MCF 10A (cell line): ENCODE measurements around the gene UBE2V1. TPM values are rescaled to one million over a fixed set of nuclear protein-coding genes. Genes with fewer than 3 reads are reported as not detected.
A peak's percentile ranks its signal among the peaks of the same experiment; 100 is the strongest.
"Not testable (repeated sequence)": the region's sequence is repeated elsewhere in the genome, so short reads cannot be mapped to it uniquely, and the experiment has no call there.

Experiments
- Bru-seq: library from RNA; stranded (reverse); fragments of 400-500 nt; gene quantifications from one replicate; lab custom pipeline; 2021; lab: Mats Ljungman, UMichigan
- BruChase-seq, 2 experiments: library from RNA; stranded (reverse); fragments of 400-500 nt; gene quantifications; one replicate each; lab custom pipeline; 2021; lab: Mats Ljungman, UMichigan
- BruUV-seq: library from RNA; stranded (reverse); fragments of 400-500 nt; replicated peaks from 2 replicates; lab custom pipeline; 2021; lab: Mats Ljungman, UMichigan
- CTCF ChIA-PET: fragments of 300-600 bp; sonication (Branson Sonifier 250); formaldehyde crosslinking; extraction: SDS; loops from one replicate; lab custom pipeline; 2021; ENCODE audit warnings: antibody characterized with exemption, inconsistent platforms; lab: Yijun Ruan, JAX
- POLR2A ChIA-PET: fragments of 300-600, 350-650 bp; sonication (Branson Sonifier 250); formaldehyde crosslinking; extraction: SDS; loops from one replicate; lab custom pipeline; 2020; ENCODE audit warnings: antibody characterized with exemption, inconsistent platforms; lab: Yijun Ruan, JAX
- DNase-seq: peaks from one replicate; pipeline ENCODE4 v3.0.0-alpha.2; 2018; ENCODE audit not compliant: unreplicated experiment
- H3K27ac Mint-ChIP-seq: one replicate; pipeline ENCODE4 v1.8.0; 2022; ENCODE audit warnings: mild to moderate bottlenecking, low read depth, mixed read lengths; ENCODE audit not compliant: unreplicated experiment
- H3K27me3 Mint-ChIP-seq: one replicate; pipeline ENCODE4 v1.8.0; 2022; ENCODE audit warnings: mixed read lengths; ENCODE audit not compliant: insufficient read depth, unreplicated experiment
- H3K36me3 Mint-ChIP-seq: one replicate; pipeline ENCODE4 v1.8.0; 2022; ENCODE audit warnings: mild to moderate bottlenecking, moderate library complexity, mixed read lengths; ENCODE audit not compliant: insufficient read depth, unreplicated experiment
- H3K4me1 Mint-ChIP-seq: one replicate; pipeline ENCODE4 v1.8.0; 2022; ENCODE audit warnings: mixed read lengths; ENCODE audit not compliant: insufficient read depth, unreplicated experiment
- H3K4me3 Mint-ChIP-seq: one replicate; pipeline ENCODE4 v1.8.0; 2022; ENCODE audit warnings: mild to moderate bottlenecking, moderate library complexity, mixed read lengths; ENCODE audit not compliant: unreplicated experiment
- H3K9me3 Mint-ChIP-seq: one replicate; pipeline ENCODE4 v1.8.0; 2022; ENCODE audit warnings: mixed read lengths; ENCODE audit not compliant: unreplicated experiment
- intact Hi-C: fragments of 100-400 bp; cut with micrococcal nuclease; formaldehyde crosslinking; loops from 2 replicates; pipeline ENCODE4 v1.14.1; 2022
- long read RNA-seq: library from polyadenylated mRNA; stranded (forward); transcript quantifications from one replicate; pipeline ENCODE4 v2.0.0, GENCODE V29; 2022
- total RNA-seq: library from RNA; stranded (reverse); gene quantifications from 2 replicates; pipeline ENCODE4 v1.2.3, GENCODE V29; 2022
- TF ChIP-seq, protein P1 (sequence below): fragments of 200-600 bp; IDR thresholded peaks from one replicate; pipeline ENCODE4 v1.8.0; 2022; ENCODE audit warnings: antibody characterized with exemption, mild to moderate bottlenecking; ENCODE audit not compliant: unreplicated experiment

The UBE2V1 gene
- total RNA-seq (99.5 and 110 TPM in 2 replicates), Bru-seq, nascent RNA (percentile 83 among the genes with signal in this experiment), BruChase-seq, experiment 1, labeled RNA remaining after a 6-hour chase (percentile 91 among the genes with signal in this experiment), BruChase-seq, experiment 2, labeled RNA remaining after a 2-hour chase (percentile 88 among the genes with signal in this experiment)
- long read RNA-seq, transcript UBE2V1-203 (4 exons, 2,133 nt) = major isoform, 386 of 448 reads
- long read RNA-seq, transcript UBE2V1-205 (3 exons, 1,983 nt) = minor isoform, 35 of 448 reads
- long read RNA-seq, partial matches to known transcripts = 3 of 448 reads
- long read RNA-seq, other reads (novel, unspliced or antisense) = 17 of 448 reads

DNA sequence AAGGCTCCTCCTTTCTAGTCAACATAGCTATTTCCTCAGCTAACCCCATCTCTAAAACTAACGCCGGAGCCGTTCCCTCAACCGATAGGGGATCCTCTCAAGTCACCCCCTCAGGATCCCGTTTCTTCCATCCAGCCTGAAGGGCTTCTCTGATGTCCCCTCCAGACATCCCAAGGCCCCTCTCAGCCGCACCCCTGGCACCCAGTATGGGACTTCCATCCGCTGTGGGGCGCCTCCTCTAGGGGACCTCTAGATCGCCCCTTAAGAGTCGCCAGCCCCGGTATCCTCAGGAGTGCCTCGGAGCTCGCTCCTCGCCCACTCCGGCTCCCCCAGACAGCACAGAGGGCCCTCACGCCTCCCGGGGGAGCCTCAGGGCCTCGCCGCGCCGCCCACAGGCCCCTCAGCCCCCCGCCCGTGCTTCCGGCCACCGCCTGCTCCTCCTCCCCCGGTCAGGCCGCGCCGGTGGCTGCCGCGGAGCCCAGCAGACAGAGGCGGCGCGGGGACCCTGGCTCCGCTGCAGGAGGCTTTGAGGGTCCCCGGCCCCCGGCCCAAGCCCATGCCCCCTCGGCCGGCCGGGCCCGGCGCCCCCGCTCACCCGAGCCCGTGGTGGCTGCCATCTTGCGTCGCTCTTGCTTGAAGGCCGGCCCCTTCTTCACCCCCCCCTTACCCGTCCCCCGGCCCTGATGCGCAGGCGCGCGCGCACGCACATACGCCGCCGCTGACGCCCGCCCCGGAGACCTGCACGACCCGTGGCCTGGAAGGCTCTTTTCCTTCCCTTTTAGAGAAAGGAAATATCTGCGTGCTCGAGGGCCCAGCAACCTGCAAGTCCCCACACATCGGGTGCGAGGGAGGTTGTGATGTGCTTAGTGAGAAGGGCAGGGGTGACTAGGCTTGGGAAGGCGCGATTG lies at the start of gene UBE2V1:
Gene UBE2V1, minus strand, starts transcription at position 639 of the 908 bp plus-strand sequence. Its CDS starts 22 bp downstream, at position 617.
- intact Hi-C loops = no loop called here
- H3K36me3 Mint-ChIP-seq = peaks cover 6% of the 10 kb centered on the region
- H3K9me3 Mint-ChIP-seq = no peaks in the 10 kb centered on the region
- peaks cover 63% of the 10 kb centered on the region for H3K4me1 Mint-ChIP-seq
- H3K27ac Mint-ChIP-seq = peak within 1 kb of the TSS; percentile 79
- BruUV-seq = no TSS peak
- ChIA-PET CTCF (interaction anchor here (0.5 to 20.7 kb wide), 19 partner anchors 9 to 1341 kb away, joined by 3 to 696 read pairs (median 3); partner anchors contain the start of genes BCAS4 and PEDS1), POLR2A (interaction anchor here (0.5 to 12.6 kb wide), 33 partner anchors 7 to 1073 kb away, joined by 3 to 386 read pairs (median 4); partner anchors contain the start of genes CEBPB, DPM1, MOCS3 and PEDS1)
- H3K4me3 Mint-ChIP-seq = peak within 1 kb of the TSS; percentile 83
- TF ChIP-seq, protein P1, sequence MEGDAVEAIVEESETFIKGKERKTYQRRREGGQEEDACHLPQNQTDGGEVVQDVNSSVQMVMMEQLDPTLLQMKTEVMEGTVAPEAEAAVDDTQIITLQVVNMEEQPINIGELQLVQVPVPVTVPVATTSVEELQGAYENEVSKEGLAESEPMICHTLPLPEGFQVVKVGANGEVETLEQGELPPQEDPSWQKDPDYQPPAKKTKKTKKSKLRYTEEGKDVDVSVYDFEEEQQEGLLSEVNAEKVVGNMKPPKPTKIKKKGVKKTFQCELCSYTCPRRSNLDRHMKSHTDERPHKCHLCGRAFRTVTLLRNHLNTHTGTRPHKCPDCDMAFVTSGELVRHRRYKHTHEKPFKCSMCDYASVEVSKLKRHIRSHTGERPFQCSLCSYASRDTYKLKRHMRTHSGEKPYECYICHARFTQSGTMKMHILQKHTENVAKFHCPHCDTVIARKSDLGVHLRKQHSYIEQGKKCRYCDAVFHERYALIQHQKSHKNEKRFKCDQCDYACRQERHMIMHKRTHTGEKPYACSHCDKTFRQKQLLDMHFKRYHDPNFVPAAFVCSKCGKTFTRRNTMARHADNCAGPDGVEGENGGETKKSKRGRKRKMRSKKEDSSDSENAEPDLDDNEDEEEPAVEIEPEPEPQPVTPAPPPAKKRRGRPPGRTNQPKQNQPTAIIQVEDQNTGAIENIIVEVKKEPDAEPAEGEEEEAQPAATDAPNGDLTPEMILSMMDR = peak; percentile 32
- peak; percentile 81 for DNase-seq
- no peaks in the 10 kb centered on the region for H3K27me3 Mint-ChIP-seq

DNA sequence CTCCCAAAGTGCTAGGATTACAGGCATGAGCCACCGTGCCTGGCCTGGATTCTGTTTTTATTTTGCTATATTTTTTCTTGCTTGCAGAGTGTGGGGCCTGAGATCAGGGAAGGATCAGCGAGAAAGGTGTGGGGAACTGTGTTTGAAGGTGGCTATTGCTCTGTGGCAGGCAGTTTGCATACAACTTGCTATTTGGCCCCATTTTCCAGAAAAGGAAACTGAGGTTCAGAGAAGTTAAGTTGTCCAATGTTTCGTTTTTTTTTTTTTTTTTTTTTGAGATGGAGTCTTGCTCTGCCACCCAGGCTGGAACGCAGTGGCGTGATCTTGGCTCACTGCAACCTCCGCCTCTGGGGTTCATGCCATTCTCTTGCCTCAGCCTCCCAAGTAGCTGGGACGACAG lies 48.5 kb upstream of the UBE2V1 start:
- peaks cover 17% of the 10 kb centered on the region for H3K4me1 Mint-ChIP-seq
- H3K9me3 Mint-ChIP-seq, H3K36me3 Mint-ChIP-seq, H3K4me3 Mint-ChIP-seq, H3K27me3 Mint-ChIP-seq, intact Hi-C loops, BruUV-seq, H3K27ac Mint-ChIP-seq, DNase-seq: not testable (repeated sequence)
- POLR2A ChIA-PET = interaction anchor here (0.7 to 1.8 kb wide), 5 partner anchors 9 to 279 kb away, joined by 3 to 9 read pairs (median 4); partner anchors contain the start of gene UBE2V1
- CTCF ChIA-PET = interaction anchor here (0.7 to 2.6 kb wide), 7 partner anchors 9 to 196 kb away, joined by 3 to 14 read pairs (median 4); partner anchors contain the start of gene UBE2V1

DNA sequence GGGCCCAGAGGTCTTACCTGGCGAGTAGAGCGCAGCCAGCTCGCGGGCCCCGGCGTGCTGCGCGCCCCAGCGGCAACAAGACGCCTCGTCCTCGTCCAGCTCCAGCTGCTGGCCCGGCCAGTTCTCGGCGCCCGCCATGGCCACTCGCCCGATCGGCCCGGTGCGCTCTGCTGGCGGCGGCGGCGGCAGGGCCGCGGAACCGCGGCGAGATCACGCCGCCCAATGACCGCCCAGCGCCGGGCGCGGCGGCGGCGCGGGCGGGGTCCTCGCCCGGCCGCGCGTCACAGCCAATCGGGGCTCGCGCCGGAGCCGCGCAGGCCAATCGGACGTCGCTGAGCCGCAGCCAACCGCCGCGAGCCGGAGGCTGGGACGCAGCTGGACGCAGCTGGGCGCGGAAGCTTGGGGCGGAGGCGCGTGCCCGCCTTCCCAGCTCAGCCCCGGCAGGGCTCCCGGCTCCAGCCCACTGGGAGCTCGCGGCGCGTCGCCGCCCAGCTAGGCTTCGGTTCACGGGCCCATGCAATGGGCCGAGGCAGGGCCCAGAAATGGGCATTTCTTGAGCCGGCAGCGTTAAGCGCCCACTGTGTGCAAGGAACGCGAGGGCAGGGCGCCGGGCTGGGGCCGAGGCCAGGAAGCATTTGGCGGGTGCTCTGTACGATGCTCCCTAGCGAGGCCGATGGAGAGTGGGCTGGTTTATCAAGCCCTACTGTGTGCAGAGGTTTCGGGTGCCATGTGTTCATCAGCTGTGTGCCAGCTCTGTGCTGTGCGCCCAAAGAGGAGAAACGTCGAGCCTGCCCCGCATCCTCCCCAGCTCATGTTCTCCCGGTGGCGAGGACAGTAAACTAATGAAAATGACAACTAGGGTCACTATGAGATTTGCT lies 40.8 kb upstream of the UBE2V1 start, which contains the start of gene PEDS1:
Gene PEDS1, minus strand, starts transcription at position 224 of the 878 bp plus-strand sequence. Its CDS starts 86 bp downstream, at position 138.
- H3K9me3 Mint-ChIP-seq = no peaks in the 10 kb centered on the region
- intact Hi-C loops = loop anchor here (1.0 kb wide), 1 partner anchor 13 kb away; no protein-coding TSS in a partner anchor
- ChIA-PET CTCF (interaction anchor here (0.5 to 8.5 kb wide), 22 partner anchors 7 to 1203 kb away, joined by 3 to 408 read pairs (median 6); partner anchors contain the start of genes ADNP and UBE2V1), POLR2A (interaction anchor here (0.6 to 19.2 kb wide), 34 partner anchors 9 to 1533 kb away, joined by 3 to 386 read pairs (median 6); partner anchors contain the start of genes PTPN1 and UBE2V1)
- H3K36me3 Mint-ChIP-seq = peaks cover 13% of the 10 kb centered on the region
- BruUV-seq = no TSS peak
- H3K27ac Mint-ChIP-seq = peak within 1 kb of the TSS; percentile 94
- H3K27me3 Mint-ChIP-seq = no peaks in the 10 kb centered on the region
- H3K4me3 Mint-ChIP-seq = peak within 1 kb of the TSS; percentile 87
- H3K4me1 Mint-ChIP-seq = peaks cover 44% of the 10 kb centered on the region
- TF ChIP-seq, protein P1 = no peak
- peak; percentile 85 for DNase-seq
